Fibroblast of lung (primary cell): ENCODE results near the gene CSGALNACT2. TPM values are rescaled to one million over a fixed set of nuclear protein-coding genes. Genes with fewer than 3 reads are reported as not detected.

Experiments
- DNase-seq, 2 donors: peaks; one replicate each; pipeline versions ENCODE4 v3.0.0 to v3.0.0-alpha.2; 2010; ENCODE audit warnings: low read depth in 2 of 2
- H2AFZ ChIP-seq: 2 replicates; pipeline ENCODE4 v1.5.1; 2012; ENCODE audit warnings: low read length, control low read depth, inconsistent platforms
- H3K27ac ChIP-seq: 2 replicates; pipeline ENCODE4 v1.5.1; 2011; ENCODE audit warnings: low read length, control low read depth; ENCODE audit not compliant: insufficient read depth
- H3K27me3 ChIP-seq: 2 replicates; pipeline ENCODE4 v1.5.1; 2011; ENCODE audit warnings: mild to moderate bottlenecking, low read length; ENCODE audit not compliant: control insufficient read depth, insufficient read depth
- H3K36me3 ChIP-seq: 2 replicates; pipeline ENCODE4 v1.5.1; 2011; ENCODE audit warnings: low read length; ENCODE audit not compliant: control insufficient read depth, insufficient read depth
- H3K4me1 ChIP-seq: 2 replicates; pipeline ENCODE4 v1.5.1; 2011; ENCODE audit warnings: low read length; ENCODE audit not compliant: control insufficient read depth, insufficient read depth; ENCODE audit errors: extremely low read depth
- H3K4me2 ChIP-seq: 2 replicates; pipeline ENCODE4 v1.5.1; 2011; ENCODE audit warnings: low read length, control low read depth; ENCODE audit not compliant: insufficient read depth; ENCODE audit errors: extremely low read depth
- H3K4me3 ChIP-seq, 4 experiments: fragments of 200-600 bp in 1 of 4; sonication (generic) in 1 of 4; replicated peaks in 1 of 4; 2 replicates each; pipeline ENCODE4 v1.5.1; 2011 to 2016; ENCODE audit warnings: low read length in 4 of 4, low read depth in 3 of 4, mild to moderate bottlenecking in 3 of 4, control low read depth in 2 of 4, inconsistent platforms in 1 of 4, mixed read lengths in 1 of 4; ENCODE audit not compliant: insufficient read depth in 1 of 4; ENCODE audit errors: control extremely low read depth in 1 of 4
- H3K79me2 ChIP-seq: 2 replicates; pipeline ENCODE4 v1.5.1; 2012; ENCODE audit warnings: mild to moderate bottlenecking, low read length, inconsistent platforms; ENCODE audit not compliant: control insufficient read depth, insufficient read depth
- H3K9ac ChIP-seq: 2 replicates; pipeline ENCODE4 v1.5.1; 2011; ENCODE audit warnings: mild to moderate bottlenecking, low read length, control low read depth; ENCODE audit not compliant: insufficient read depth
- H3K9me3 ChIP-seq: 2 replicates; pipeline ENCODE4 v1.5.1; 2012; ENCODE audit warnings: low read depth, low read length; ENCODE audit not compliant: control insufficient read depth, insufficient read depth
- H4K20me1 ChIP-seq: 2 replicates; pipeline ENCODE4 v1.5.1; 2011; ENCODE audit warnings: low read length; ENCODE audit not compliant: control insufficient read depth, insufficient read depth; ENCODE audit errors: extremely low read depth
- EZH2 ChIP-seq: IDR thresholded peaks from 2 replicates; pipeline ENCODE4 v1.5.1; 2012; ENCODE audit warnings: low read length, control low read depth, mild to moderate bottlenecking; ENCODE audit errors: missing control alignments
- polyA plus RNA-seq, 2 donors: library from polyadenylated mRNA; depleted of rRNA in 1 of 2; stranded (reverse) in 1 of 2; unstranded in 1 of 2; fragments of >200 nt; gene quantifications; 2 replicates each; pipeline ENCODE4 v1.2.1, GENCODE V29; 2011 to 2012; ENCODE audit warnings: missing spikeins in 1 of 2
- total RNA-seq: library from RNA; depleted of rRNA; stranded (reverse); fragments of >200 nt; gene quantifications from 2 replicates; pipeline ENCODE4 v1.2.1, GENCODE V29; 2014
- TF ChIP-seq, protein P1 (sequence below), 2 donors: IDR thresholded peaks in 1 of 2; conservative IDR thresholded peaks in 1 of 2; 1 replicate in 1 of 2; 2 replicates in 1 of 2; pipeline ENCODE4 v1.5.1; 2011 to 2012; ENCODE audit warnings: low read length in 2 of 2, control low read depth in 1 of 2, inconsistent platforms in 1 of 2, low read depth in 1 of 2, mild to moderate bottlenecking in 1 of 2

Gene CSGALNACT2
- total and polyA plus RNA-seq, 2 donors (not counting 1 experiment from before 2014, with no cell fraction given), result 38.6 to 46.9 TPM

DNA sequence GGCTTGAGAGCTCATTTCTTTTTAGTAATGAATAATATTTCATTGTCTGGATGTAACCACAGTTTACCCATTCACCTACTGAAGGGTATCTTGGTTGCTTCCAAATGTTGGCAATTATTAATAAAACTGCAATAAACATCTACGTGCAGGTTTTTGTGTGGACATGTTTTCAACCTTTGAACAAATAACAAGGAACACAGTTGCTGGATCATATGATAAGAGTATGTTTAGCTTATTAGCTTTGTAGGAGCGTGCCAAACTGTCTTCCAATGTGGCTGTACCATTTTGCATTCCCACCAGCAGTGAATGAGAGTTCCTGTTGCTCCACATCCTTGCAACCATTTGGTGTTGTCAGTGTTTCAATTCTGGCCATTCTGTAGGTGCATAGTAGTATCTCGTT is 49.0 kb downstream of the CSGALNACT2 start:
- DNase-seq, result no peak
- Histone ChIP-seq H3K4me1 (no peaks in the 10 kb centered on the region), H3K79me2 (no peaks in the 10 kb centered on the region), H3K9ac (no peak overlapping the region), H3K4me2 (no peak overlapping the region), H2AFZ (no peak overlapping the region), H3K27me3 (no peaks in the 10 kb centered on the region), H3K36me3 (peaks cover 6% of the 10 kb centered on the region), H3K9me3 (no peaks in the 10 kb centered on the region), H3K4me3 (no peak overlapping the region), H3K27ac (no peak overlapping the region), H4K20me1 (no peaks in the 10 kb centered on the region)
- TF ChIP-seq EZH2, result no peak
- TF ChIP-seq, protein P1, sequence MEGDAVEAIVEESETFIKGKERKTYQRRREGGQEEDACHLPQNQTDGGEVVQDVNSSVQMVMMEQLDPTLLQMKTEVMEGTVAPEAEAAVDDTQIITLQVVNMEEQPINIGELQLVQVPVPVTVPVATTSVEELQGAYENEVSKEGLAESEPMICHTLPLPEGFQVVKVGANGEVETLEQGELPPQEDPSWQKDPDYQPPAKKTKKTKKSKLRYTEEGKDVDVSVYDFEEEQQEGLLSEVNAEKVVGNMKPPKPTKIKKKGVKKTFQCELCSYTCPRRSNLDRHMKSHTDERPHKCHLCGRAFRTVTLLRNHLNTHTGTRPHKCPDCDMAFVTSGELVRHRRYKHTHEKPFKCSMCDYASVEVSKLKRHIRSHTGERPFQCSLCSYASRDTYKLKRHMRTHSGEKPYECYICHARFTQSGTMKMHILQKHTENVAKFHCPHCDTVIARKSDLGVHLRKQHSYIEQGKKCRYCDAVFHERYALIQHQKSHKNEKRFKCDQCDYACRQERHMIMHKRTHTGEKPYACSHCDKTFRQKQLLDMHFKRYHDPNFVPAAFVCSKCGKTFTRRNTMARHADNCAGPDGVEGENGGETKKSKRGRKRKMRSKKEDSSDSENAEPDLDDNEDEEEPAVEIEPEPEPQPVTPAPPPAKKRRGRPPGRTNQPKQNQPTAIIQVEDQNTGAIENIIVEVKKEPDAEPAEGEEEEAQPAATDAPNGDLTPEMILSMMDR (conservative IDR thresholded peaks at IDR 0.05 in 1 of 2, IDR thresholded peaks at IDR 0.05 in 1 of 2; ENCODE audit: low read depth in 1 of 2, low read length in 2 of 2), result no peak

DNA sequence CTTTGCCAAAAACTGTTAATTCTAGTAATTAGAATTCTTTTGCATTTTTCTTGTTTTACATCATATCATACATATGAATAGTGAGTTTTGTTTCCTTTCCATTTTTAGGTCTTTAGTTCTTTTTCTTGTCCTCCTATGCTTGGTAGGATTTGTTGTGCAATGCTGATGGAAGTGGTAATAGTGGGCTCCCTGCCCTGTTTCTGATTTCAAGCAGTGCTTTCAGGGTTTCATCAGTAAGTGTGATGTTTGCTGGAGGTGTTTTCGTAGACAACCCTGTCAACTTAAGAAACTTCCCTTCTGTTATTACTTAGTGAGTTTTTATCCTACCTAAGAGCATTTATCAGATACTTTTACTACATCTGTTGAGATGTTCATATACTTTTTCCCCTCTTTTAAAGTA is 50.5 kb downstream of the CSGALNACT2 start:
- peak in 1 of 2 donors; percentile 84 for DNase-seq
- Histone ChIP-seq H4K20me1 (no peaks in the 10 kb centered on the region), H3K9ac (no peak overlapping the region)

DNA sequence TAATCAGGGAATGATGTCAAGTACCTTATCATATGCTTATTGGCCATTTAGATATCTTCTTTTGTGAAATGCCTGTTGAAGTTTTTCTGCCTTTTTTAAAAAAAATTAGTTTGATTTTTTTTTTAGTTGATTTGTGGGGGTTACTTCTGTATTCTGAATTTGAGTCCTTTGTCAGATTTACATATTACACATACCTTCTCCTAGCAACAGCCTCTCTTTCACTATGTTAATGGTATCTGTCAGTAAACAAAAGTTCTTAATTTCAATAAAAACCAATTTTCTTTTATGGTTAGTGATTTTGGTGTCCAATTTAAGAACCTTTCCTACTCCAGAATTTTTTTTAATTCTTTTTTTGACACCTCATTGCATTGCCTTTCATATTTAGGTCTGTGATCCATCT is 52.0 kb downstream of the CSGALNACT2 start:
- DNase-seq, result no peak
- Histone ChIP-seq H3K27ac (no peak overlapping the region), H3K79me2 (no peaks in the 10 kb centered on the region), H3K9ac (no peak overlapping the region), H3K4me3 (no peak overlapping the region), H3K9me3 (no peaks in the 10 kb centered on the region), H3K4me2 (no peak overlapping the region), H4K20me1 (no peaks in the 10 kb centered on the region), H2AFZ (no peak overlapping the region), H3K36me3 (peaks cover 6% of the 10 kb centered on the region), H3K27me3 (no peaks in the 10 kb centered on the region), H3K4me1 (no peaks in the 10 kb centered on the region)
- TF ChIP-seq, protein P1 (conservative IDR thresholded peaks at IDR 0.05 in 1 of 2, IDR thresholded peaks at IDR 0.05 in 1 of 2; ENCODE audit: low read depth in 1 of 2, low read length in 2 of 2), result no peak
- TF ChIP-seq EZH2, result no peak

More for the DNA sequence above, 50.5 kb downstream of the CSGALNACT2 start:
- Histone ChIP-seq H2AFZ (no peak overlapping the region), H3K4me2 (no peak overlapping the region), H3K4me1 (no peaks in the 10 kb centered on the region), H3K79me2 (no peaks in the 10 kb centered on the region), H3K27me3 (no peaks in the 10 kb centered on the region), H3K4me3 (no peak overlapping the region), H3K36me3 (peaks cover 6% of the 10 kb centered on the region), H3K9me3 (no peaks in the 10 kb centered on the region), H3K27ac (no peak overlapping the region)
- TF ChIP-seq, protein P1 (conservative IDR thresholded peaks at IDR 0.05 in 1 of 2, IDR thresholded peaks at IDR 0.05 in 1 of 2; ENCODE audit: low read depth in 1 of 2, low read length in 2 of 2), result no peak
- TF ChIP-seq EZH2, result no peak
